Stimulated activated CD8-positive, alpha-beta memory T cell treated with anti-CD3 and anti-CD28 coated beads, Interleukin-12 subunit alpha, Interleukin-12 subunit beta, amount 100 ng/mL, for 24 hours (primary cell): Measurements from ENCODE around the gene DNM3.

Source experiments
- DNase-seq: peaks from one replicate; pipeline ENCODE4 v3.0.0-alpha.2; 2020; ENCODE audit errors: extremely low read depth

The DNM3 gene

DNA sequence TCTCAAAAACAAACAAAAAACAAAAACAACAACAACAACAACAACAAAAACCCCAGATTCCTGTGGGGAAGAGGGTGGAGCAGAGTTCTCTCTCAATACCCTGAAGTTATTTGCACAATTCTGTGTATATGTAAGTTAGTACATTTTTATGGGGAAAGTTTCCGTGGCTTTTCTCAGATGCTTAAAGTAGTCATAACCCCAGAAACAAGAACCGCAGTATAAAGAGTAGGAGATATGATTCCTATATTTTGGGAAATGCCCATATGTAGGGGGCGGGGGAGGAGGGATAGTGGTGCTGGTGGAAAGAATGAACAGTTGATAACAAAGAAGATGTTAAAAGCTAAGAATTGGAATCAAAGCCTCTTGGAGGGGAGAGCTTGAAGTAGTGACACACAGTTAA, 131.5 kb downstream of the DNM3 start:
- no peak for DNase-seq

DNA sequence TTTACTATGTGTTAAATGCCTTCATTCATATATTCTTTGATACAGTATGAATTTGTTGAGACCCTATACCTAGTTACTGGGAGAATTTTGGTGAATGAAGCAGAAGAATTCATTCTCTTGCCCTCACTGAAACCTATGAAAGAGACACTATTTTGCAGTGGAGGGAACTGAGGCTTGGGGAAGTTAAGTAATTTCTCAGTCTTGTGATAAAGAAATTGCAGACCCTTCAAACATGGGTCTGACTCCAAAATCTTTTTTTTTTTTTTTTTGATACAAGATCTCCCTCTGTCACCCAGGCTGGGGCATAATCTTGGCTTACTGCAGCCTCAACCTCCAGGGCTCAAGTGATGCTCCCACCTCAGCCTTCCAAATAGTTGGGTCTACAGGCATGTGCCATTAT, 132.1 kb downstream of the DNM3 start:
- no peak for DNase-seq

DNA sequence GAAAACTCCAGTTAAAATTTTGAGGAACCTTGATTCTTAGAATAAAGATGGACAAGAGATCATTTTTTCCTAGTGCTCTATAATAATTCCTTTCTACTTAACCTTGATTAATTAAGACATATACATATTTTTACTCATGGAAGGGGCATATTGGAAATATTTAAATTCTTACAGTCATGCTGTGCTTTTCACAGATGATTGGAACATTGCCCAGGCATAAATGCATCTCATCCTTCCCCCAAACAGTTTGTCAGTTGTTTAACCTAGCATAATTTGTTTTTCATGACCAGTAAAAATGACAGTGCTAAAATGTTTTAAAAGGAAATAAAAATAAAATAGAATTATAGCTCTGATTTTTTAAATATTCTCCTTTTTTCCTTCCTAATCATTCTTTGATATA, 140.0 kb downstream of the DNM3 start:
- DNase-seq: no peak

DNA sequence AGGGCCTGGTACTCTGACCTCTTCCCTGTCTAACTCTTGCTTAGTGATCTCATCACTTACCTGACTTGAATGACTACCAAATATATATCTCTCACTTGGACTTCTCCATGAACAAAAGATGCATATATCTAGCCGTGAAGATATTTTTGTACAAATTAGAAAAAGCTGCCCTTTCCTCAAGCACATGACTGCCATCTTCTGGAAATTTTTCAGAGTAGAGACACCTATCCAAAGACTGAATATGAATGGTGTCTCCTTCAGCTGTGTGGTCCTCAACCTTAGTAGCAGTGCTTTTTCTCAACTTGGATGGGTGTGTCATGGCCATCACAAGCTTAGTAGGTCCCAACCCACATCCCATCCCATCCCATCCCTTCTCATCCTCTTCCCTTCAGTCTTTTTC, 142.3 kb downstream of the DNM3 start:
- no peak for DNase-seq

DNA sequence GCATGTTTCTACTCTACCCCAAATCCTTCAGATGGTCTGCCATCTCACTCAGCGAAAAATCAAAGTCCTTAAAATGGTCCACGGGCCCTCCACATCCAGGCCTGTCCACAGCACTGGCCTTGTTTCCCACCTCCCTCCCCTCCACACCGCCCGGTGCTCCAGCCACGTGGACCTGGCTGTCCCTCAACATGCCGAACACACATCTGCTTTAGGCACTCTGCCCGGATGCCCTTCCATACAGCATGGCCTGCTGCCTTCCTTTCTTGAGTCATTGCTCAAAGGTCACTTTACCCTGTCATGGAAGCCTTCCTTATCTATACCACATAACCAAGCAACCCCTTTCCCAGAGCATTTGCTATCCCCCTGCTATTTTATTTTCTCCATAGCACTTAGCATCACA, 143.0 kb downstream of the DNM3 start:
- no peak for DNase-seq

DNA sequence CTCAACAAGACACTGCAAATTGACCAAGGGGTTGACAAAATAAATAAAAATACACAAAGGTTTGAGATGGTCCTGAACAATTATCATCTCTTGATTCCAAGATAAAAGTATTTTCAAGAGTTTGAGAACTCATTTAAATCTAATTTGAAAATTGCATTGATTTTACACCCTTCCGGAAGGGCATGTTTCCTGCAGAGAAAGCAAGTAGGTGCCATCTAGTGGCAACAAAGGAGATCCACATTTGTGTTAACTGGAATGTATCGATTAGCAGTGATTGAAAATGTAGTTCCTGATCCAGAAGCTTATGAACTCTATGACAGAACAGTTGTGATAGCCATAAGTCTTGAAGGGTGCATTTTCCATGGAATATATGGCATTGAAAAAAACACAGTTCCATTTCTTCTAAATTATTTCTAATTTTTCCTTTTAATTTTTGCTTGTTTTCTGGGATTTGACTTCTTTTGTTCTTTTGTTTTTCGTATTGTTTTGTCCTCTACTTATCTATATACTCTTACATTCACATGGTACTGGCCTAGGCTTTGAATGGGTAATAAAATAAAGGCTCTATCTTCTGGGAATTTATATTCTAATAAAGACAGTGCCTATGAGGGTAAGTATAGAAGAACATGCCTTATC, 143.7 kb downstream of the DNM3 start:
- no peak for DNase-seq

DNA sequence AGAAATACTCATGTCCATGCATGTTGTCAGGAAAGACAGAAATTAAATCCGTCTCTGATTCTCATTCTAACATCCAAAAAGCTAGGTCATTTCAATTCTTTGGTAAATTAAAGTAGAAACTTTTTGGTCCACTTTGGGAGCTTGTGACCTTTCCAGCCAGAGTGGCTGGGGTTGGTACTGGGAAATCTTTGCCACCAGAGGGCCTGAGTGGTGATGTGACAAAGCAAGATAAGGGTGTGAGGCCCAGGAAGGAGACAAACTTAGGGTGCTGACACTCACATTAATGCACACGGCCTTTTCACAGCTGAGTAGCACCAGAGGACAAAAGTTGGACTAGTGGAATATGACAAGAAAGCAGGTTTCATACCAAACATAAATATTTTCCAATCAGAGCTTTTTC, 144.3 kb downstream of the DNM3 start:
- DNase-seq: no peak

DNA sequence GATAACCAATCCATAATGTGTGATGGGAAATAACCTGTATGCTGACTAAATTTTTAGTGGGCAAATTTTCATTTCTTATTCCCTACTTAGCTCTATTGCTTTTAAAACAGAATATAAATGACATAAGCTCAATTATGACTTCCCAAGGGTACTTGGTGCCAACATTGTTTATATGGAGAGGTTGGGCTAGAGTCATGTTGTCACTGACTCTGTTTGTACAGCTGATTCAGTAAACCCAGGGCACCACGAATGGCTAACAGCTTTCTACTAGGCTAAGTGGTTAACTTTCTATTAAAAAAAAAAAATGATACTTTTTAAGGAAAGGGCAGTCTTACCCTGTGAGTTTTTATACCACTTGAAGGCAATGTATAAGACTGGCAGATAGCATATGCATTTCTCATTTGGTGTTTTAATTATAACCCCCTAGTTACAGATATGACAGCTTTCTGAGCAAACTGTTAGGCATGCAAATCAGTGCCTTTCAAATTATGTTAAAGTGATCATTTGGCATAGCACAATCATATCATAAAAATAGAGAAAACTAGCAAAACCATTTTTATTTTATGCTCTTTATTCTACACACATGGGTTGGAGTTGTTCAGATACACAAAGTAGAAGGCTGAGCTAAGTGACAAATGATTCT, 147.1 kb downstream of the DNM3 start:
- no peak for DNase-seq

DNA sequence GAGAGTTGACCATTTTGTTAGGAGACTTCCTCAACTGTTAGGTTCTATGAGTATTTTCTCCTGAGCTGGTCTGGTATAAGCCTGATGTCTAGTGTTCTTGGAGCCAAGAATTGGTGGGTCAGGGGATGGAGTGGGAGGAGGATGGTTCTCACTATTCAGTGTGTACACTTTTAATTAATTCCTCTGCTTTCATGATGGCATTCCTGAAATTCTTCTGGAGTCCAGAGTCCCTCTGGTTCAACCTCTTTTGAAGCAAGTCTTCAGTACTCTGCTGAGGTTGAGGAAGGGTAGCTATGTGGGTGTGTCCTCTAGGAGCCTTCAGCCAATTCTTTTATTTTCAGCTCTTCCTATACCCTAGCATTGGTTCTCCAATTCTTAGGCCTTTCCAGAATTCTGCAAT, 149.1 kb downstream of the DNM3 start:
- no peak for DNase-seq

DNA sequence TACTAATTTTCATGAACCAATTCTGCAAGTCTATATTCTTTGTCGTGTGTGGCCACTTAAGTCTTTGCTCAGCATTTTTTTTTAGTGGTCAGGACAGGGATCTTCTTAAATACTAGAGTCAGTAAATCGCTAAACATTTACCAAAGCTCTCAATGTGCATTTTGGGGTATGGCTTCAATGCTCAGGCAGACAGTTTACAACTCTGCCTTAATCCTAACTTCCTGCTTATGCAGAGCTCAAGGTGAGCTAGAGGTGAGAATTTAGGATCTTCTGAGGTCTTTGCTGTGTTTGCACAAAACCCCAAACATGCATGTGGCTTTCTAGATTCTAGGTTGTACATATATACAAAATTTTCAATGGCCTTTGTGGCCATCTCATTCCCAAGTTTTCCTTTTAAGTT, 153.0 kb downstream of the DNM3 start:
- no peak for DNase-seq

DNA sequence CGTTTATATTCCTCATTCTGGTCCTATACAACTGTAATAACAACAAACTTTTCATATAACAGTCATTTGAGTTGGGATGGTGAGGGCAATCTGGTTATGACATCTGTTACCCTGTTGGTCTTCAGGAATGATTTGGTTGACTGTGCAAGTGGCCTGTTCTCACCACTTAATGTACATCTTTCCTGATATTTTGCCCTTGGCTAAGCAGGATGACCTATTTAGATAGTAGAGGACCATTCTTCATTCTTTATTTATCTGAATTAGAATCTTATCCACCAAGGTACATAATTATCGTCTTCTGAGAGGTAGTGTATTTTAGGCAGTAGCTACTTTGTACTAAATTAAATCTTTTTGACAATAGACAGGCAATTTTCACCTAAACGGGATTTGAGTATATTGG, 154.3 kb downstream of the DNM3 start:
- no peak for DNase-seq

DNA sequence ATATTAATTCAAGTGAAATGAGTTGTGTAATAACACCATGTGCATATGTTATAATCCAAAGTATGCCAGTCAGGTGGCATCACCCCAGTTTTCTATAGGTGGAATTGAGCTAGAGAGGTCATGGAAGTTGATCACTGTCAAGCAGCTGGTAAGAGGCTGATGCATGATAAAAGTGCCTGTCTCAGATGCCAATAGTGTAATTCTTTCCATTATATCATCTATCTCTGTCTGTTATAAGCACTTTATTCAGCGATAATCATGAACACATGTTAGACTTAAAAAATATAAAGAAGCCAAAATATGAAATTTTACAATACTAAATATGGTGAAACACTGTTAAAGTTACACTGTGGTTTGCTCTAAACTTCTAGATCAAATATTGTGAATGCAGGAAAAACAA, 156.6 kb downstream of the DNM3 start:
- DNase-seq: no peak

DNA sequence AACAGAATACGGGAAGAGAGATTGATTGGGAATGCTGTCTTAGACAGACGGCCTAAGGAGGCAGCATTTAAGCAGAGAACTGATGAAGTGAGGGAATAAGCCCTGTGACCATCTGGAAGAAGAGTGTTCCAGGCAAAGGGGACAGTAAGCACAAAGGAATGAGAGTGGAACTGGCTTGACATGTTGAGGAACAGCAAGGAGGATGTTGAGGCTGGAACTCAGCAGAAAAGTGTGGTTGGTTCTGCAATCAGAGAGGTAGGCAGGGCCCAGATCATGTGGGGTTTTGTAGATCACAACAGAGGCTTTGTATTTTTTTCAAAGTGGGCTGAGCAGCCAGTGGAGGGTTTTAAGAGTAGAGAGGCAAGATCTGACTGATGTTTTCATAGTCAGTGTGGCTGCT, 157.4 kb downstream of the DNM3 start:
- no peak for DNase-seq

DNA sequence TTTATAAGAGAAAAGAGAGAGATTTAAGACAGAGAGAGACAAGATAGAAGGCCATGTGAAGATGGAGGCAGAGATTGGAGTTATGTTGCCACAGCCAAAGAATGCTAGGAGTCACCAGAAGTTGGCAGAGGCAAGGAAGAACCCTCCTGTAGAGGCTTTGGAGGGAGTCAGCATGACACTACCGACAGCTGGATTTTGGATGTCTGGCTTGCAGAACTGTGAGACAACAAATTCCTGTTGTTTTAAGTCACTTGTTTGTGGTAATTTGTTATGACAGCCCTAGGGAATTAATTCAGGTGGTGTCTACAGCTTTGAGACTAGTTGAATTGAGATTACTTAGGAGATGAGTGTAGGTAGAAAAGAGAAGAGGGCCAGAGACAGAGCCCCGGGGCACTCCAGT, 158.5 kb downstream of the DNM3 start:
- DNase-seq: no peak

DNA sequence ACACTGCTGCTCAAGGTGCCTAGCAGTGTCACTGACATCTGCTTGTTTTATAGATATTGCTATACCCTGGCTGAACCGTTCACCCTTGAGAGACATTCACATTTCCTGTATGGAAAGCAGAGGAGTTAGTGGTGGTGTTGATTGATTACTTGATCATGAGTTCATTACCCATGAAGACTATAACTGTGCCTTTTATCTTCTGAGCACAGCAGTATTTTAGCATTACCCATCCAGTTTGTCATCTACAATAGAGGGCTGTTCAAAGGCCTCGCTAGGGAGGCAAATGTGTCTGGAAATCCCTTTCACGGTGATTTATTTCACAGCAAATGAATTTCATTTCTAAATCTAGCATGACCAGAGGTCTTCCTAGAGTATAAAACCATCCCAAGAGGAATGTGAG, 160.0 kb downstream of the DNM3 start:
- no peak for DNase-seq

DNA sequence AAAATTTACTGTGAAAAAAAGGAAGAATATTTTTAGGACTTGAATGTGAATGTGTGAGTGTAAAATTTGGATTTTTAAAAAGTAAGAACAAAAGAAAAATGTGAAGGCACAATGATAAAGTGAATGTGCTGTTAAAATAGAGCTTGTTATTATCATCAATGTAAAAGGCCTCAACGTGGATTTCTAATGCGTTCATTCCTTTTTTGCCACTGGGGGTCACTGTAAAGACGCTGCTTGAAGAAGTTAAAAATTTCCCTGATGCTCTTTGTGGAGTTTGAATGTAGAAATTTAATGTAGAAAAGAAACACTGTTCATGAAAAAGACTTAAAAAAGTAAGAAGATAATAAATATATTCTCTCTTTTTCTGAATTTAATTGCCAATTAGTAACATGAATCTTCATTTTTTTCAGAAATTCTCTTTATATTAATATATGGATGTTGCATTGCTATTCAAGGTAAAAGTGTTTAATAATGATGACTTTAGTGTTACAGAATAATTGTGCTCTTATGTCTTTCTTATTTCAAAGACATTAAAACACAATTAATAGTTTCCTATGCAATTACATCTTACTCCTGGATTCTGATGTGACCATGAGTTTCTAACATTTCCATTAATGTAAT, 161.5 kb downstream of the DNM3 start:
- no peak for DNase-seq

DNA sequence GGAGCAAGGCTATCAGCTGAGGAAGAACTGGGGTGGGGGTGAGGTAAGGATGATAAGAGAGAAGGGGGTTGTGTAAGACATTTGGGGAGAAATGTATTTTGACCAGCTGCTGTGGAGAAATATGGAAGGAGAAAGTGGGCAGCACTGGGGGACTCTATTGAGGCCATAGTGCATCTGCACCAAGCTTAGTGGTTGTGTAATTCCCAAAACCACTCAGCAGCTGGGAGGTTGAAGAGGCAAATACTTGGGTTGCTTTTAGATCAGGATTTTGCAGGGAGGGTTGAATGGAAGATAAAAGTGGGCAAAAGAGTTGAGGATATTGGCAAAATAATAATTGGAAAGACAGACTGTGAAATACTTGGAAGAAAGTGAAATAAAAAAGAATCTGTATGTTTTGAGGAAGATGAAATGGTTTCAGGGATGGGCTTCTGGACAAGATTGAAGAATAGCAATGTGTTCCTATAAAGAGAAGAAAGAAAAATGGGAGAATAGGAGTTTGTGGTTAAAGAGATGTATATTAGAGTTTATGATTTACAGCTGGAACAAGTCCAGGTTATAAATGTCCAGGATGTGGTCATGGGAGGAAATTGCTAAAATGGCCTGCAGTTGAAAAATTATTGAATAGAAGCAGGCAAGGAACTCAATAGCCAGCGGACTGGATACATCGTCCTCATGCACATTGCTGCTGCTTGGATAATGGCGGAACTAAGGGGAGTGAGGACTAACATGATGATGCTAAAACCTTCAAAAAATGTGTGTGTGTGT, 162.7 kb downstream of the DNM3 start:
- DNase-seq: no peak

DNA sequence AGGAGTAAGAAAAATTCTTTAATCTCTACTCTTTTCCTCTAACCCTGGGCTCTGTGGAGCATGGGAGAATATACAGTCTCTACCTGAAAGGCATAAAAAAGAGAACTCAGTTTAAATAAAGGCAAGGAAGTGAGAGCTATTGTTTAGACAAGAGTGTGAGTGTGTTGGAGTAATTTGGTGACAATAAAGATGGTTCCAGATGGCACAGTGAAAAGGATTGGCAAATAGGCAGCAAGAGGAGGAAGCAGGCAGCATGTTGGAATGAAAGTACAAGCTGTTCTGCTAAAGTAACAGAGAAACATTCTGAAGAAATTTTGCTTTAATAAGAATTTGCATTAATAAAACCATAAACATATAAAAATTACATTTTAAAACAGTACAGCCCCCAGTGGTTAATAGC, 163.4 kb downstream of the DNM3 start:
- DNase-seq: no peak

DNA sequence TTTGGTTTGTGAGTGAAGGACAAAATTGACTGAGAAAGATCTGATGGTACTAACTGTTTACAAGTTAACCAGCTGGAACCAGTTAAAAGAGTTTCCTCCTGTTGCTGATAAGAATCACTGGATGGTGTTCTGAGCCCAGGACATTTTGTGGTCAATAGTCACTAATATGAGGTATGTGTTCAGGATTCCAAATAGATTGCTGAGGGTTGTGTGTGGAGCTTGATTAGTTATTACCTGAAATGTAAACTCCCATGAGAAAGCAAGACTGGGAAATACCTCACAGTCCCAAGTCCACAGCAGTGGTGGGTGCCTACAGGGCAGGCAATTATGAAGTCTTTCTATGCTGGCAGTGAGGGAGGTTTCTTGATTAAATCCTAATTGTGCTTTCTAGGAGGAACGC, 164.6 kb downstream of the DNM3 start:
- DNase-seq: no peak

DNA sequence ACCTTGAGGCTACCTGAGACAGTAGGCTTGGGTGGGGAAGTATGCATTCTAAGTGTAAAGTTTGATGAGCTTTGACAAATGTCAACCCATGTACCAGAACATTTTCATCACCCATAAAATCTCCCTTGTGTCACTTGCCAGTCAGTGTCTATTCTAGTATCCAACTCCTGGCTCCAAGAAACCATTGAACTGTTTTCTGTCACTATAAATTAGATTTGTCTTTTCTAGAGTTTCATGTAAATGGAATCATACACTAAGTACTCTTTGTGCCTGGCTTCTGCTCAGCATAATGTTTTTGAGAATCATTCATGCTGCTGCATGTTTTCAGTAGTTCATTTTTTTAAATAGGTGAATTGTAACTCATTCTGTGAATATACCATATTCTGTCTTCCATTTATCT, 165.4 kb downstream of the DNM3 start:
- no peak for DNase-seq

DNA sequence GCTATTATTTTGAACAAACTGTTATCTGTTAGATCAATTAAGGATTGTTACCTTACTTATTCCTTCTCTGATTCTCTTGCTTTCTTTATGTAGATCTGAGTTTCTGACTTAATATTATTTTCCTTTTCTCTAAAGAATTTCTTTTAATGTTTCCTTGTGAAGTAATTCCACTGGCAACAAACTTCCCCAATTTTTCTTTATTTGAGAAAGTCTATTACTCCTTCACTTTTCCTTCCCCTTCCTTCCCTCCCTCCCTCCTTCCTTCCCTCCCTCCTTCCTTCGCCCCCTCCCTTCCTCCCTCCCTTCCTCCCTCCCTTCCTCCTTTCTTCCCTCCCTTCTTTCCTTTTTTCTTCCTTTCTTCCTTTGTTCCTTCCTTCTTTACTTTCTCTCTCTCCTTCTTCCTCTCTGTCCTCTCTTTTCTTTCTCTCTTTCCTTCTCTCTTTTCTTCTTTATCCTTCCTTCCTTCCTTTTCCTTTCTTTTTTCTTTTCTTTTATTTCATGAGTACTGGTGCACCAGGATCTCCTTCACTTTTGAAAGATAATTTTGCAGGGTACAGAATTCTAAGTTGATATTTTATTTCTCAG, 177.5 kb downstream of the DNM3 start:
- no peak for DNase-seq

DNA sequence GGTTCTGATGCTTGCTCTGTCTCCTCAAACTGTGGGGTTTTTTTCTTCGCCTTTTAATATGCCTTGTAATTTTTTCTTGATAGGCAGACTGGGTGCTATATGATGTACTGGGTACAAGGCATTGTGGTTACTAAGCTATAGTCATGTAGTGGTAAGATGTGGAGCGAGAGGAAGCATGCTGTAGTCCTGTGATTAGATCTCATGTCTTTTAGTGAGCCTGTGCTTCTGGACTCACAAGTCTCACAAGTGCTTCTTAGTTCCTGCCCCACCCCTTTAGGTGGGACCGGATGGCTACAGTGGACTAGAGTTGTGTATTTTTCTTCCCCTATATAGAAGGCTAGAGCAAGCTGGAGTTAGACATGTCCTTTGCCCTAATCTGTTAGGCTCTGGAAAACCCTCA, 178.7 kb downstream of the DNM3 start:
- no peak for DNase-seq

DNA sequence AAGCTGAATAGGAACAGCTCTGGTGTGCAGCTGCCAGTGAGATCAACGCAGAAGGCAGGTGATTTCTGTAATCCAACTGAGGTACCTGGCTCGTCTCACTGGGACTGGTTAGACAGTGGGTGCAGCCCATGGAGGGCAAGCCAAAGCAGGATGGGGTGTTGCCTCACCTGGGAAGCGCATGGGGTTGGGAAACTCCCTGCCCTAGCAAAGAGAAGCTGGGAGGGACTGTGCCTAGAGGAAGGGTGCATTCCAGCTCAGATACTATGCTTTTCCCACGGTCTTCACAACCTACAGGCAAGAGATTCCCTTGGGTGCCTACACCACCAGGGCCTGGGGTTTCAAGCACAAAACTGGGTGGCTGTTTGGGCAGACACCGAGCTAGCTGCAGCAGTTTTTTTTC, 183.2 kb downstream of the DNM3 start:
- DNase-seq: no peak
